Nephron progenitor cell (in vitro differentiated cells): ENCODE measurements around the gene LURAP1L.

Source experiments
- DNase-seq: peaks from one replicate; pipeline ENCODE4 v3.0.0; 2021
- H3K27ac Mint-ChIP-seq: 2 replicates; pipeline ENCODE4 v1.8.0; 2021; ENCODE audit warnings: mild to moderate bottlenecking, moderate library complexity, mixed read lengths
- H3K27me3 Mint-ChIP-seq: 2 replicates; pipeline ENCODE4 v1.8.0; 2021; ENCODE audit warnings: mild to moderate bottlenecking, low read depth, mixed read lengths; ENCODE audit not compliant: poor library complexity
- H3K36me3 Mint-ChIP-seq: 2 replicates; pipeline ENCODE4 v1.8.0; 2021; ENCODE audit warnings: low read depth, mixed read lengths
- H3K4me1 Mint-ChIP-seq: 2 replicates; pipeline ENCODE4 v1.8.0; 2021; ENCODE audit warnings: mixed read lengths
- H3K4me3 Mint-ChIP-seq: 2 replicates; pipeline ENCODE4 v1.8.0; 2021; ENCODE audit warnings: mild to moderate bottlenecking, moderate library complexity, mixed read lengths
- H3K9me3 Mint-ChIP-seq: 2 replicates; pipeline ENCODE4 v1.8.0; 2021; ENCODE audit warnings: mild to moderate bottlenecking, moderate library complexity, mixed read lengths
- CTCF ChIP-seq: fragments of 200-600 bp; sonication (generic); IDR thresholded peaks from 2 replicates; pipeline ENCODE4 v1.5.0; 2021; ENCODE audit warnings: antibody characterized with exemption

LURAP1L gene

DNA sequence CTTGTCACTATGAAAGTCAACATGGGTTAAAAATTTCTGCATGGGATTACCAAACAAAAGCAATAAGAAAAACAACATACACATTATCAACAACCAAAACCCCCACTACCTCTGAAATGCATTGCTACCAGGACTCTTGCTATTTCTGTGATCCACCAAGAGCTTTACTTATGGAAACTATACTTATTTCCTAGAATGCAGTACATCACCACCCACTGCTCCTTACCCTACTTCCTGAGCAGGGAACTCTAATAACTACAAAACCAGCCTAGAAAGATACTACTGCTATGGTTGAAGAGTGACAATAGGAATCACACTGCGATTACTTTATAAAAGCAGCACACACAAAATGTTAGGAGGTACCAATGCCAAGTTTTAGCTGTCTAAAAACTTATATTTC, 22.2 kb downstream of the LURAP1L start:
- no peaks in the 10 kb centered on the region for H3K36me3 Mint-ChIP-seq
- no peak for TF ChIP-seq CTCF
- H3K27ac Mint-ChIP-seq = peak overlapping the region; percentile 52

DNA sequence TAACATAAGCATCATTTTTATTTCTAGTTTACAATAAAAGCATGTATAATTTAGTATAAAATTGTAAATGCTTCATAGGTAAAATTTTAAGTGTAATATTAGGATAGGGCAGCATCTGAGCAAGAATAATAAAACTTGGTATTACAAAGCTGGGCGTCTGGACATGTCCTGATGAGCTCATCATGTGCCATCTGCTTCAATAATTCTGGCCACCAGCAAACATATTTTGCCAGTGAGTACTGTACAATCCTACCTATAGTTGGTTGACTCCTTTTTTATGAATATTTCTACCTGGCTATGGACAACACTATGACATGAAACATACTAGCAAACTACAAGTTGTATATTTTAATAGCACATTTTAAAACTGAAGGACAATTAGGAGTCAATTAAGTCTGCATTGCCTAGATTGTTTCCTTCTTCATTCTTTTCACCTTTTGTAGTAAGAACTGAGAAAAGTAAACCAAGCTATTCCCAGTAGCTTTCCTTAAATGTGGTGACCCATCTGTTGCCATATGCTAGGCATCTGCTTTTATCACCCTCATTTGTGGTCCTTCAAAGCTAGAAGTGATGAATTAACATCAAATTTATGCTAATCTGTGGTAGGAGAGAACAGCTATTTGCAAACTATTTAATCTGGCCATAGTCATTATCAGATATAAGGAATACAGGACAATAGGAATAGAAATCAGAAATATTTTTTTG, 23.4 kb downstream of the LURAP1L start:
- DNase-seq = no peak
- Mint-ChIP-seq H3K36me3 (no peaks in the 10 kb centered on the region), H3K27me3 (no peaks in the 10 kb centered on the region), H3K9me3 (no peaks in the 10 kb centered on the region), H3K4me1 (no peaks in the 10 kb centered on the region), H3K27ac (no peak overlapping the region), H3K4me3 (no peak overlapping the region)
- TF ChIP-seq CTCF = no peak

More for the DNA sequence above, 22.2 kb downstream of the LURAP1L start:
- Mint-ChIP-seq H3K9me3 (no peaks in the 10 kb centered on the region), H3K27me3 (no peaks in the 10 kb centered on the region), H3K4me1 (no peaks in the 10 kb centered on the region), H3K4me3 (no peak overlapping the region)
- no peak for DNase-seq

DNA sequence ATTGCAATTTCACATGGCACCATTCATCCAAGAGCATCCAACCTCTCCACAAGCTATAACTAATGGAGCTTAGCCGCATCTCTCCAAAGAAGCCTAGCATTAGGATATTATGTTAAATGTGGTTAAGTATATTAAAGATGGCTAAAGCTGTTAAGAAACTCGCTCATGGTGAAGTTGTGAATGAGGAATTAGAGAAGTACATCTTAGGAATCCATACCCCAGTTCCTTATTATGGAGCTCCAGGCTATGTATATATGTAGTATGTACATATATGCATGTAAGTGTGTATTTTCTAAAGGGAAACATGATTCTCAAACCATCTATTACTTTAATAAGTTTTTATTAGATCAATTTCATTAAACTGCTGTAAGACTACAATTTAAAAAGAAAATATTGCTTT, 26.4 kb downstream of the LURAP1L start:
- no peaks in the 10 kb centered on the region for H3K36me3 Mint-ChIP-seq
- H3K4me1 Mint-ChIP-seq = no peaks in the 10 kb centered on the region
- H3K9me3 Mint-ChIP-seq = no peaks in the 10 kb centered on the region
- no peak for DNase-seq
- H3K27ac Mint-ChIP-seq = no peak overlapping the region
- no peak overlapping the region for H3K4me3 Mint-ChIP-seq
- no peaks in the 10 kb centered on the region for H3K27me3 Mint-ChIP-seq
- TF ChIP-seq CTCF = no peak

DNA sequence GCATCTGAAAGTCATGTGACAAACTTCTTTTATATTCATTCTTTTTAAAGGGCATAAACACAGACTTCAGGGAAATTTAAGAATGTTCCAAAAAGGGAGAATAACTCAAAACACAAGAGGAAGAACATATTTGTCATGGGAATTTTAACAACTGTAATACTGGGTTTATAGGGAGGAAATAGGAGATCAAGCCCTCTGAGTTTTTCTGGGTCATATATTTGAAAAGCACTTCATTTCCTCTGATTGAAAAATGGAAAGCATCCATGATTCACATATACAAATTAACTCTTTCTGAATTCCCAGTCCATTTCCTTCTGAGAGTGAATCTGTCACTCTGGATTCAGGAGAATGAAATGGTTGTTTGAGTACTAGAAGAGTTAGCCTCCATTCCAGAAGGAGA, 26.8 kb downstream of the LURAP1L start:
- Mint-ChIP-seq H3K27me3 (no peaks in the 10 kb centered on the region), H3K27ac (no peak overlapping the region), H3K4me3 (no peak overlapping the region), H3K9me3 (no peaks in the 10 kb centered on the region), H3K36me3 (no peaks in the 10 kb centered on the region), H3K4me1 (no peaks in the 10 kb centered on the region)
- TF ChIP-seq CTCF = no peak
- no peak for DNase-seq

DNA sequence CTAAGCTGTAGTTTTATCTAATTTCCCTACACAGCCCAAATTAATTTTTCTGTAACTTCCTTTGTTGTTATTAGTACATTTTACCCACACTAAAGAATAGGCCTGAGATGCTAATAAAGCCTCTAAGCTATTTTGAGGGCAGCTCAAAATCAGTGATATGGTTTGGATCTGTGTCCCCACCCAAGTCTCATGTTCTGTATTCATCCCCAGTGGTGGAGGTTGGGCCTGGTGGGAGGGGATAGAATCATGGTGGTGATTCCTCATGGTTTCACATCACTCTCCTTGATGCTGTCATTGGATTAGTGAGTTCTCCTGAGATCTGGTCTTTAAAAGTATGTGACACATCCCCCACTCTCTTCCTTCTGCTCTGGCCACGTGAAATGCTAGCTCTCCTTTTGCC, 27.3 kb downstream of the LURAP1L start:
- no peaks in the 10 kb centered on the region for H3K36me3 Mint-ChIP-seq
- TF ChIP-seq CTCF = no peak

GRCh38 chr9:12808569-12808968, 33.7 kb downstream of the LURAP1L start:
- no peak overlapping the region for H3K27ac Mint-ChIP-seq

More for the DNA sequence above, 27.3 kb downstream of the LURAP1L start:
- H3K27me3 Mint-ChIP-seq = no peaks in the 10 kb centered on the region
- H3K9me3 Mint-ChIP-seq = no peaks in the 10 kb centered on the region
- no peak overlapping the region for H3K4me3 Mint-ChIP-seq
- DNase-seq = no peak
- H3K27ac Mint-ChIP-seq = no peak overlapping the region
- H3K4me1 Mint-ChIP-seq = no peaks in the 10 kb centered on the region

More at GRCh38 chr9:12808569-12808968, 33.7 kb downstream of the LURAP1L start:
- Mint-ChIP-seq H3K9me3 (peaks cover 6% of the 10 kb centered on the region), H3K4me3 (no peak overlapping the region), H3K27me3 (no peaks in the 10 kb centered on the region), H3K4me1 (no peaks in the 10 kb centered on the region), H3K36me3 (peaks cover 13% of the 10 kb centered on the region)
- TF ChIP-seq CTCF = no peak
- no peak for DNase-seq
